Karpas-422 (cell line): ENCODE results near the gene MOGAT3. TPM values are rescaled to one million over a fixed set of nuclear protein-coding genes. Genes with fewer than 3 reads are reported as not detected.
A peak's percentile ranks its signal among the peaks of the same experiment; 100 is the strongest.

Experiments used
- DNase-seq: peaks from one replicate; pipeline ENCODE4 v3.0.0-alpha.2; 2015
- H2AFZ ChIP-seq: fragments of 200-600 bp; sonication (generic); 2 replicates; pipeline ENCODE4 v1.6.1; 2014; ENCODE audit warnings: antibody characterized with exemption, low read length, mixed read lengths
- H3K27ac ChIP-seq: fragments of 200-600 bp; sonication (generic); 2 replicates; pipeline ENCODE4 v1.5.1; 2014; ENCODE audit warnings: mild to moderate bottlenecking, low read length, moderate library complexity
- H3K27me3 ChIP-seq: fragments of 200-600 bp; sonication (generic); 2 replicates; pipeline ENCODE4 v1.6.1; 2014; ENCODE audit warnings: low read length, mixed read lengths
- H3K36me3 ChIP-seq: fragments of 200-600 bp; sonication (generic); 2 replicates; pipeline ENCODE4 v1.6.1; 2014; ENCODE audit warnings: low read length, mixed read lengths; ENCODE audit not compliant: insufficient read depth
- H3K4me1 ChIP-seq: fragments of 200-600 bp; sonication (generic); 2 replicates; pipeline ENCODE4 v1.6.1; 2014; ENCODE audit warnings: mild to moderate bottlenecking, low read length, mixed read lengths
- H3K4me2 ChIP-seq: fragments of 200-600 bp; sonication (generic); 2 replicates; pipeline ENCODE4 v1.6.1; 2014; ENCODE audit warnings: low read length, low read depth, mild to moderate bottlenecking; ENCODE audit not compliant: poor library complexity, severe bottlenecking
- H3K4me3 ChIP-seq: fragments of 200-600 bp; sonication (generic); 2 replicates; pipeline ENCODE4 v1.5.1; 2014; ENCODE audit warnings: mild to moderate bottlenecking, antibody characterized with exemption, low read length, mixed read lengths
- H3K79me2 ChIP-seq: fragments of 200-600 bp; sonication (generic); 2 replicates; pipeline ENCODE4 v1.6.1; 2014; ENCODE audit warnings: mild to moderate bottlenecking, low read length, mixed read lengths
- H3K9ac ChIP-seq: fragments of 200-600 bp; sonication (generic); 2 replicates; pipeline ENCODE4 v1.6.0; 2014; ENCODE audit warnings: low read length
- H3K9me2 ChIP-seq: fragments of 200-600 bp; sonication (generic), shearing (Covaris generic); replicated peaks from 2 replicates; pipeline ENCODE4 v1.6.0; 2014; ENCODE audit warnings: mild to moderate bottlenecking, low read length, moderate library complexity; ENCODE audit not compliant: insufficient read depth
- H3K9me3 ChIP-seq: fragments of 300-700, 200-600 bp; sonication (generic); 2 replicates; pipeline ENCODE4 v1.6.1; 2014; ENCODE audit warnings: low read length, mixed read lengths
- H4K20me1 ChIP-seq: fragments of 200-600 bp; sonication (generic); 2 replicates; pipeline ENCODE4 v1.6.1; 2014; ENCODE audit warnings: mild to moderate bottlenecking, antibody characterized with exemption, low read length, low read depth; ENCODE audit not compliant: insufficient read depth
- total RNA-seq: library from RNA; depleted of rRNA; stranded (reverse); fragments of >200 nt; shearing (Covaris generic); gene quantifications from 2 replicates; pipeline ENCODE4 v1.2.3, GENCODE V29; 2014; ENCODE audit warnings: low replicate concordance

Gene MOGAT3
- total RNA-seq, 1 experiment from 2014 or later, result not detected

GRCh38 chr7:101225650-101226049 is 24.8 kb upstream of the MOGAT3 start:
- no peaks in the 10 kb centered on the region for H3K9me2 ChIP-seq
- H3K79me2 ChIP-seq, result peaks cover 12% of the 10 kb centered on the region
- H3K9me3 ChIP-seq, result no peaks in the 10 kb centered on the region
- H2AFZ ChIP-seq, result no peak overlapping the region
- peaks cover 5% of the 10 kb centered on the region for H3K4me1 ChIP-seq
- no peak for DNase-seq
- H4K20me1 ChIP-seq, result no peaks in the 10 kb centered on the region
- no peak overlapping the region for H3K9ac ChIP-seq
- H3K27me3 ChIP-seq, result no peaks in the 10 kb centered on the region
- H3K27ac ChIP-seq, result no peak overlapping the region
- H3K36me3 ChIP-seq, result no peaks in the 10 kb centered on the region
- H3K4me3 ChIP-seq, result no peak overlapping the region
- no peak overlapping the region for H3K4me2 ChIP-seq

- Histone ChIP-seq H3K9me2 (no peaks in the 10 kb centered on the region), H3K27ac (no peak overlapping the region), H2AFZ (no peak overlapping the region), H3K36me3 (no peaks in the 10 kb centered on the region), H3K9ac (no peak overlapping the region), H3K9me3 (no peaks in the 10 kb centered on the region), H3K4me2 (no peak overlapping the region), H4K20me1 (no peaks in the 10 kb centered on the region), H3K79me2 (peaks cover 33% of the 10 kb centered on the region), H3K27me3 (no peaks in the 10 kb centered on the region), H3K4me3 (no peak overlapping the region), H3K4me1 (peaks cover 14% of the 10 kb centered on the region)
- DNase-seq, result no peak
Observed at GRCh38 chr7:101223528-101223927, 22.7 kb upstream of the MOGAT3 start.

- Histone ChIP-seq H3K36me3 (no peaks in the 10 kb centered on the region), H2AFZ (no peak overlapping the region)
Observed at GRCh38 chr7:101222275-101222830, 21.5 kb upstream of the MOGAT3 start.

GRCh38 chr7:101220295-101220694 is 19.5 kb upstream of the MOGAT3 start:
- Histone ChIP-seq H3K9ac (no peak overlapping the region), H3K79me2 (peaks cover 54% of the 10 kb centered on the region), H3K27me3 (no peaks in the 10 kb centered on the region), H3K4me3 (no peak overlapping the region), H3K9me2 (no peaks in the 10 kb centered on the region), H3K9me3 (no peaks in the 10 kb centered on the region), H3K36me3 (no peaks in the 10 kb centered on the region), H3K27ac (no peak overlapping the region), H3K4me2 (no peak overlapping the region), H4K20me1 (no peaks in the 10 kb centered on the region), H2AFZ (no peak overlapping the region), H3K4me1 (peaks cover 21% of the 10 kb centered on the region)
- no peak for DNase-seq

More at GRCh38 chr7:101222275-101222830, 21.5 kb upstream of the MOGAT3 start:
- Histone ChIP-seq H3K9me2 (no peaks in the 10 kb centered on the region), H3K4me1 (peaks cover 10% of the 10 kb centered on the region), H3K9ac (no peak overlapping the region), H3K79me2 (peaks cover 38% of the 10 kb centered on the region), H3K9me3 (no peaks in the 10 kb centered on the region), H3K4me3 (no peak overlapping the region), H3K27me3 (no peaks in the 10 kb centered on the region), H3K27ac (no peak overlapping the region), H3K4me2 (no peak overlapping the region), H4K20me1 (no peaks in the 10 kb centered on the region)
- no peak for DNase-seq

- H3K27me3 ChIP-seq, result no peaks in the 10 kb centered on the region
- H3K79me2 ChIP-seq, result peaks cover 54% of the 10 kb centered on the region
- H3K4me3 ChIP-seq, result peak overlapping the region; percentile 83
- H3K27ac ChIP-seq, result no peak overlapping the region
- no peaks in the 10 kb centered on the region for H3K36me3 ChIP-seq
- H3K9ac ChIP-seq, result peak overlapping the region; percentile 86
- no peaks in the 10 kb centered on the region for H3K9me3 ChIP-seq
- DNase-seq, result peak; percentile 43
- peaks cover 21% of the 10 kb centered on the region for H3K4me1 ChIP-seq
- no peaks in the 10 kb centered on the region for H4K20me1 ChIP-seq
- no peaks in the 10 kb centered on the region for H3K9me2 ChIP-seq
- peak overlapping the region; percentile 99 for H3K4me2 ChIP-seq
- H2AFZ ChIP-seq, result no peak overlapping the region
Observed at GRCh38 chr7:101218236-101219125, 17.6 kb upstream of the MOGAT3 start.

- Histone ChIP-seq H3K9ac (peak within 1 kb of the TSS; percentile 86), H3K4me1 (peaks cover 21% of the 10 kb centered on the region), H3K27ac (peak within 1 kb of the TSS; percentile 56), H4K20me1 (no peaks in the 10 kb centered on the region), H3K9me3 (no peaks in the 10 kb centered on the region), H3K4me2 (peak within 1 kb of the TSS; percentile 99), H3K27me3 (no peaks in the 10 kb centered on the region), H3K36me3 (no peaks in the 10 kb centered on the region), H3K79me2 (peaks cover 54% of the 10 kb centered on the region), H3K4me3 (peak within 1 kb of the TSS; percentile 83), H3K9me2 (no peaks in the 10 kb centered on the region), H2AFZ (peak within 1 kb of the TSS; percentile 85)
- peak; percentile 99 for DNase-seq
Observed at GRCh38 chr7:101217388-101218235, 16.8 kb upstream of the MOGAT3 start, which contains the start of the genes PLOD3 and ZNHIT1. Gene PLOD3, minus strand, starts transcription at chr7:101217581. Its CDS starts 307 bp downstream, at chr7:101217274. Gene ZNHIT1, plus strand, starts transcription at chr7:101218165. Its CDS starts 31 bp downstream, at chr7:101218196.

- Histone ChIP-seq H3K4me1 (peaks cover 21% of the 10 kb centered on the region), H3K4me2 (peak overlapping the region; percentile 99), H3K4me3 (peak overlapping the region; percentile 83), H3K9ac (peak overlapping the region; percentile 86), H3K79me2 (peaks cover 54% of the 10 kb centered on the region), H3K9me2 (no peaks in the 10 kb centered on the region), H3K9me3 (no peaks in the 10 kb centered on the region), H2AFZ (peak overlapping the region; percentile 85), H4K20me1 (no peaks in the 10 kb centered on the region), H3K27ac (0 out of 2 replicates have a peak overlapping the region, but pooled peaks have one; percentile 6), H3K36me3 (no peaks in the 10 kb centered on the region), H3K27me3 (no peaks in the 10 kb centered on the region)
- DNase-seq, result peak; percentile 57
Observed at GRCh38 chr7:101216860-101217387, 16.1 kb upstream of the MOGAT3 start.
